ENCODE data around the gene OR4D1. TPM values are rescaled to one million over a fixed set of nuclear protein-coding genes. Genes with fewer than 3 reads are reported as not detected.

OR4D1 gene
- total RNA-seq, 1 donor from 2014 or later = 4.6 TPM

GRCh38 chr17:58153671-58154070, 5.5 kb downstream of the OR4D1 start:
- no peak for DNase-seq (ENCODE audit: low spot score)

GRCh38 chr17:58156839-58157803, 8.9 kb downstream of the OR4D1 start:
- DNase-seq (ENCODE audit: low spot score) = no peak

GRCh38 chr17:58158181-58158580, 10.0 kb downstream of the OR4D1 start:
- no peak for DNase-seq (ENCODE audit: low spot score)

GRCh38 chr17:58161566-58161965, 13.4 kb downstream of the OR4D1 start:
- no peak for DNase-seq (ENCODE audit: low spot score)

GRCh38 chr17:58165981-58166380, 17.8 kb downstream of the OR4D1 start:
- no peak for DNase-seq (ENCODE audit: low spot score)

- DNase-seq (ENCODE audit: low spot score) = no peak
Measured at GRCh38 chr17:58166682-58167081, 18.5 kb downstream of the OR4D1 start, which contains the start of gene OR4D2. Gene OR4D2 (plus strand): TSS chr17:58166982. CDS start chr17:58169656, 2,674 bp downstream.

GRCh38 chr17:58170622-58171021, 22.4 kb downstream of the OR4D1 start:
- no peak for DNase-seq (ENCODE audit: low spot score)

GRCh38 chr17:58172369-58173071, 24.3 kb downstream of the OR4D1 start:
- DNase-seq (ENCODE audit: low spot score) = no peak

- no peak for DNase-seq (ENCODE audit: low spot score)
Measured at GRCh38 chr17:58174871-58175270, 26.7 kb downstream of the OR4D1 start.

- DNase-seq (ENCODE audit: low spot score) = no peak
Measured at GRCh38 chr17:58176200-58176599, 28.0 kb downstream of the OR4D1 start.

- no peak for DNase-seq (ENCODE audit: low spot score)
Measured at GRCh38 chr17:58181796-58182195, 33.6 kb downstream of the OR4D1 start.

- DNase-seq (ENCODE audit: low spot score) = no peak
Measured at GRCh38 chr17:58183514-58183913, 35.3 kb downstream of the OR4D1 start.

GRCh38 chr17:58184308-58184985, 36.3 kb downstream of the OR4D1 start:
- DNase-seq (ENCODE audit: low spot score) = no peak

- DNase-seq (ENCODE audit: low spot score) = no peak
Measured at GRCh38 chr17:58184986-58185761, 37.0 kb downstream of the OR4D1 start.

- no peak for DNase-seq (ENCODE audit: low spot score)
Measured at GRCh38 chr17:58186591-58186990, 38.4 kb downstream of the OR4D1 start.

GRCh38 chr17:58187063-58187462, 38.9 kb downstream of the OR4D1 start:
- DNase-seq (ENCODE audit: low spot score) = no peak

- no peak for DNase-seq (ENCODE audit: low spot score)
Measured at GRCh38 chr17:58187675-58188074, 39.5 kb downstream of the OR4D1 start.

GRCh38 chr17:58189436-58190146, 41.4 kb downstream of the OR4D1 start:
- peak; percentile 30 for DNase-seq (ENCODE audit: low spot score)

- DNase-seq (ENCODE audit: low spot score) = no peak
Measured at GRCh38 chr17:58191241-58191896, 43.2 kb downstream of the OR4D1 start.

GRCh38 chr17:58192612-58193011, 44.4 kb downstream of the OR4D1 start, which contains the start of gene EPX:
Gene EPX (plus strand): TSS chr17:58192726. CDS start chr17:58192847, 121 bp downstream.
- DNase-seq (ENCODE audit: low spot score) = no peak
